ENCODE results near the gene ISCU.
"Not testable (repeated sequence)": the region's sequence is repeated elsewhere in the genome, so short reads cannot be mapped to it uniquely, and the experiment has no call there.

Gene ISCU

DNA sequence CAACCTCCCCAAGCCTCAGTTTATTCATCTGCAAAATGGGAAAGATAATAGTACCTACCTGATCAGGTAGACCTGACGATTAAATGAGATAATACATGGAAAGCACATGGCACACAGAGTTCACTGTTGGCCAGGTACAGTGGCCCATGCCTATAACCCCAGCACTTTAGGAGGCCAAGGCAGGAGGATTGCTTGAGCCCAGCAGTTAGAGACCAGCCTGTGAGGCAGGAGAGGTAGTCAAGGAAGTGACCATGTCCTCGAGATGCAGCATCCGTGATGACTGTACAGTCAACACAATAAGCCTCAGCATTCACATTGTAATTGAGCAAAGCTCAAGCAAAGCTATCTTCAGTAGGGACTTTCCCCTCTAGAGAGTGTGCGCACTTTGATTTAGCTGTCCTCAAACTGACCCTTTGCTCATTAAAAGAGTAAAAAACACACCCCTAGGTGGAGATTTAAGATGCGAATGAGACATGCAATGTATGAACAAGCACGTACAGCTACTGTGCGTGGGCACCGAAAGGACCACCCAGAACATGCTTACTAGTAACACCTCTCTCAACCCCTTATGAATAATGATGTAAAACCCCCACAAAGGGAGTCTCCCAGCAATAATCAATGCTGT lies 9.9 kb downstream of the ISCU start:
- DNase-seq, result no peak

DNA sequence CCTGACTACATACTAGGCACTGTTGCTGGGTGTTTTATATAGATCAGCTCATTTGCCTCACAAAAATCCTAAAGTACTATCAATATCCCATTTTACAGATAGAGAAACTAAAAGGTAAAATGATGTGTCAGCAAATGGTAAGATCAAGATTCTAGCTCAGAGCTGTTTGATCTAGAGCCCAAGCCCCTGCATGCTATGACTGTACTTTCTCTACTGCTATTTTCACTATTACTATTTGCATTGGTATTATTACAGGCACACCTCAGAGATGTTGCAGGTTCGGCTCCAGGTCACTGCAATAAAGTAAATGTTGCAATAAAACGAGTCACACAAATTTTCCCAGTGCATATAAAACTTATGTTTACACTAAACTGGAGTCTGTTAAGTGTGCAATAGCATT lies 10.9 kb downstream of the ISCU start:
- no peak for DNase-seq

DNA sequence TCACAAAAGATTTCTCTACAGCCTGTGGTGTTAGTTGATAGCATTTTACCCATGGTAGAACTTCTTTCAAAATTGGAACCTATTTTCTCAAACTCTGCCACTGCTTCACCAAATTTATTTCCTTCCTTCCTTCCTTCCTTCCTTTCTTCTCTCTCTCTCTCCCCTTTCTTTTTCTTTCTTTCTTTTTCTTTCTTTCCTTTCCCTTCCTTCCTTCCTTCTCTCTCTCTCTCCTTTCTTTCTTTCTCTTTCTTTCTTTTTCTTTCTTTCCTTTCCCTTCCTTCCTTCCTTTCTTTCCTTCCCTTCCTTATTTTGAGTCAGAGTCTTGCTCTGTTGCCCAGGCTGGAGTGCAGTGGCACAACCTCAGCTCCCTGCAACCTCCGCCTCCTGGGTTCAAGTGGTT lies 11.9 kb downstream of the ISCU start:
- DNase-seq, result not testable (repeated sequence)

DNA sequence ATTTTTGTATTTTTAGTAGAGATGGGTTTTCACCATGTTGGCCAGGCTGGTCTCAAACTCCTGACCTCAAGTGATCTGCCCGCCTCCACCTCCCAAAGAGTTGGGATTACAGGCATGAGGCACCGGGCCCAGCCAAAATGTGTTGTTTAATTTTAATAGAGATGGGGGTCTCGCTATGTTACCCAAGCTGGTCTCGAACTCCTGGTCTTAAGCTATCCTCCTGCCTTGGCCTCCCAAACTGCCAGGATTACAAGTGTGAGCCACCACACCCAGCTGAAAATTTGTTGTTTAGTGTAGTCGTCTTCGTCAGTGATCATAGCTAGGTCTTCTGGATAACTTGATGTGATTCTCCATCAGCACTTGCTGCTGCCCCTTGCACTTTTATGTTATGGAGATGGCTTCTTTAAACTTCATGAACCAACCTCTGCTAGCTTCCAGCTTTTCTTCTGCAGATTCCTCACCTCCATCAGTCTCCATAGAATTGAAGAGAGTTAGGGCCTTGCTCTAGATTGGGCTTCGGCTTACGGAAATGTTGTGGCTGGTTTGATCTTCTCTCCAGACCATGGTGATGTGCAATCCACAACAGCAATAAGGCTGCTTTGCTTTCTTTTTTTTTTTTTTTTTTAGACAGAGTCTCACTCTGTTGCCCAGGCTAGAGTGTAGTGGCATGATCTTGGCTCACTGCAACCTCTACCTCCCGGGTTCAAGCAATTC lies 13.0 kb downstream of the ISCU start:
- peak; percentile 28 for DNase-seq

DNA sequence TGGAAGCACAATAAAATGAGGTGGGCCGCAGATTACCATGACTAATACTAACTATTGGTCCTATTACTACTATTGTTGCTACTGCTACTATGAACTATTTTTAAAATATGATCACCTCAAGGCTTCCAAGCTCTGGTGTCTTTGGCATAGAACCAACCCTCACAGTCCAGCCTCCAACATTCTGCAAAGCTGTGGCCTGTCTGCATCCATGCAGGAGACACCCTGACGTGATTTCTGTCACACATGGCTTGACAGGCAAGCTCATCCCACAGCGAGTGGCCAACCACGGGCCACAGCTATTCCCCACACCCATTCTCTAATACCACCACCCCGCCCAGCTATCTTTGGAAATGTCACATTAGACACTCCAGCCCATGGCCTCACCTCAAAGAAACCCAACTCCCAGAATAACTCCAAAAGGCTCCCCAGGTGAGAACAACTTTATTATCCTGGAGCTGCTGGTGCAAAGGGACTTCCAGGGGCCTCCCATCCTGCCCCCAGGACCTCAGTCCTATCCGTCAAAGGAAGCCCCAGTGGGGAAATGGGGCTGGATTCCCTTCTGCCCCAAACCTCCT lies 14.4 kb downstream of the ISCU start:
- DNase-seq, result no peak

DNA sequence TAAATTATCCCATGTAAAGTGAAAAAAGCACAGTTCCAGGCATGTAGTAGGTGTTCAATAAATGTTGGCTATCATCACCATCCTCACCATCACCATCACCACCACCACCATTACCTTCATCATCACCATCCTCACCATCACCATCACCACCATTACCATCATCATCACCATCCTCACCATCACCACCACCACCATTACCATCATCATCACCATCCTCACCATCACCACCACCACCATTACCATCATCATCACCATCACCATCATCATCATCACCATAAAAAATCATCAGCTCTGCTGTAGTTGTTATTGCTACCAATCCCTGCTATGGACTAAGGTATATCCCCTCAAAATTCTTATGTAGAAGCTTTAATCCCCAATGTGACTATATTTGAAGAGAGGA lies 15.1 kb downstream of the ISCU start:
- no peak for DNase-seq

DNA sequence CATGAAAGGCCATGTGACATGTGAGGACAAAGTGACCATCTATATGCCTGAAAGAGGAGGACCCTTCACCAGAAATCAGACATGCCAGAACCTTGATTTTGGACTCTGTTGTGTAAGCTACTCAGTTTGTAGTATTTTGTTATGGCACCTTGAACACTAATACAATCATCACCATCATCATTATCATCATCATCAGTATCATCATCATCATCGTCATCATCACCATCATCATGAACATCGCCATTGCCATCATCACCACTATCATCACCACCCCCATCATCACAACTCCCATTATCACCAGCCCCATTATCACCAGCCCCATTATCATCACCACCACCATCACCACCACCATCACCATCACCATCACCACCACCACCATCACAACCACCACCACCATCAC lies 15.9 kb downstream of the ISCU start:
- DNase-seq, result no peak

DNA sequence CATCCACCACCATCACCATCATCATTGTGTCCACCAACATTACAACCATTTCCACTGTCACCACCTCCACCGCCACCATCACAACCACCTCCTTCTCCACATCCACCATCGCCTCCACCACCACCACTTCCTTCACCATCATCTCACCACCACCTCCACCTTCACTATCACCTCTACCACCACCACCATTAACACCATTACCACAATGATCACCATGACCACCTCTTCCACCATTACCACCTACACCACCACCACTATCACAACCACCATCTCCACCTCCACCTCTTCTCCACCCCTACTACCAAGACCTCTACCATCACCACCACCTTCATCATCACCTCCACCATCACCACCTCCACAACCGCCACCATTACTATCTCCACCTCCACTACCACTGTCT lies 16.4 kb downstream of the ISCU start:
- no peak for DNase-seq

DNA sequence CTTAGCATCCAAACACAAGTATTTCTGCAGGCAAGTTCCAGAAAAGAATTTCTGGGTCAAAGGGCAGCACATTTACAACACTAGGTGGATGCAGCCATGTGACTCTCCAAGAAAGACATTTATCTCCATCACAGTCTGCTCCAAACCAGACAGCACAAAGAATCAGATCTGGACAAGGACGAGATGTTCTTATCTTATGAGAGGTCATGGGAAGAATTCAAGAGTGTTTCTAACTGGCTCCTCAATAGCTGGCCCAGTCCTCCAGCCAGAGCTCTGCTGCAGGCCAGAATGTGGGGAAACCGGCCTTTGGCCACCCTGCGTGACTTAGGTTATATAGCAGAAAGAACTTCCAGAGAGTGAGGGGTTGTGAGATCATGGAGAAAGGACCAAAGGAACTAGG lies 18.1 kb downstream of the ISCU start:
- no peak for DNase-seq

DNA sequence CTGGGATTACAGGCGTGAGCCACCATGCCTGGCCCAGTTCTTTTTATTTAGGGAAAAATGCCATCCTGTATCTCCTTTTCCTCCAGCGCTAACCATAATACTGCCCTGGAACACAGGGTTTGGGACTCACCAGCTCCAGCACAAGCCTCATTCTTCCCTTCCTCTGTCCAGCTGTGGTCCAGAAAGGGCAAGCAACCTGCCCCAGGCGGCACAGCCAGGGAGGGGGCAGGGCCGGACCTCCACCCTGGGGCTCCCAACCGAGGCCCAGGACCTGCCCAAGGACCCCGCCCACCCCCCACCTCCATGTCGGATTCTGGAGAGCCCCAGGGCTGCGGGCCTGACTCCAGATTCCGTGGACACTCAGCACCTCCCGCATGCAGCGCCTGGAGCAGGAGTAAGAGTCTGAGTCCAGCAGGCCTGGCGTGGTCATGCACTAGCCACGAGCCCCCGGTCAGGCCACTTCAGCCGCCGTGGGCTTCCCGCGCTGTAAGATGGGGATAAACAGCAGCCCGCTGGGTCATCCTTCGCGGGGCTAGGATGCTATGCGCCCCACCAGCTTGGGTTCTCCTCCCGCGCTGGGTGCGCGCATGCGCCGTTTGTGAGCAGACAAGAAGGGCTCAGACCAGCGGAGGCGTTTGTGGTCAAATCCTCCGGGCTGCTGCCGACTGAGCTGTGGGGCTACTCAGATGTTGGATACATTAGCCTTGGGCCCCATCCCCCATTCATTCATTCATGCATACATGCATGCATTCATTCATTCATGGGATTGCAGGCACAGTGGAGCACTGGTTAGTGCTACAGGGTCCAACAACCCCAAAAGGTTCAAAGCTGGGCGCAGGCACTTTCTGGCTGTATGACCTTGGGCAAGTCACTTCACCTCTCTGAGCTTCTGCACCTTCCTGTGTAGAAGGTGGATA lies 19.2 kb downstream of the ISCU start:
- no peak for DNase-seq

DNA sequence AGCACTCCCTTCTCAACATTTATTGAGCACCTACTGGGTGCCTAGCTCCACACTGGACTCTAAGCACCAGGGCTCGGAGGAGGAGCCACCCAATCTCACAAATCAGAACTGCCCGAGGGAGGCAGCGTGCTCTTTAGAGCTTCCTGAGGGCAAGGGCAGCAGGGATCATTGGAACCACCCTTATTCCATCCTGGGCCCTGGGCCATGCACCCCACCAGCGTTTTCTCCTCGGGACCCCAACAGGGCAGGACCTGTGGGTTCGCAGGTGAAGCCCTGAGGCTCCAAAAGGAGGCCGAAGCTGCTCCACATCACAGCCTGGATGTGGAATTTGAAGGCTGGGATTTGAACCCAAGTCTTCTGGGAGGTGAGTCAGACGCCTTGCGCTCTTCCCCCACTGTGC lies 20.1 kb downstream of the ISCU start:
- DNase-seq, result no peak

DNA sequence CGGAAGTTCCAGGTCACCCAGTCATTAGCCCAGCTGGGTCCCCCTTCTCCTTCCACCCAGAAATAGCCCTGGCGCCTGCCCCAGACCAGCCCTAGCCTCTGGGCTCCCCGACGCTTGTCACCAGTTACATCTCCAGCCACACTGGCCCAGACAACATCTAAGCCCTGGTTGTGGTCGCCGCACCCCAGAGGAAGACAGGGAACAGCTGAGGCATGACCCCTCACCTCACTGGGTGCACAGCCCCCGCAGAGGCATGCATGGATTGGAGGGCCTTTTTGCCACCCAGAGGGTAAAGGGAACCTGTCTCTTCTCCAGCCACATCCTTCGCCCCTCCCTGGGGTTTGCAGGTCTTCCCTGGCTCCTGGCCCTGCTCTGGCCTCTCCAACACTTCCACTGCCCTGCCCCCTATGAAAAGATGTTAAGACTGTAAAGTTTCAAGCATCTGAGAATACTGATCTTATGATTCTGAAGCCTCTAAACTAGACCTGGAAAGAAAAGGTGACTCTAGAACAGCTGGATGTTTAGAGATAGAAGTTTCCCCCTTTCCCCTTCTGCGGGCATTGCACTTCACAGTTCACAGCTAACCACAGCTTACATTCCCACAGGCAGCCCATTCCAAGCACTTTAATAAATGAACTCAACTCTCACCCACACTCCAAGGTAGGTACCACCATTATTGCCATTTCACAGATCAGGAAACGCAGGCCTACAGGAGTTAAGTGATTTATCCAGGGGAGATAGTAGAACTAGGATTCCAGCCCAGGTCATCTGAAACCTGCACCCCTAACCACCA lies 20.8 kb downstream of the ISCU start:
- no peak for DNase-seq

DNA sequence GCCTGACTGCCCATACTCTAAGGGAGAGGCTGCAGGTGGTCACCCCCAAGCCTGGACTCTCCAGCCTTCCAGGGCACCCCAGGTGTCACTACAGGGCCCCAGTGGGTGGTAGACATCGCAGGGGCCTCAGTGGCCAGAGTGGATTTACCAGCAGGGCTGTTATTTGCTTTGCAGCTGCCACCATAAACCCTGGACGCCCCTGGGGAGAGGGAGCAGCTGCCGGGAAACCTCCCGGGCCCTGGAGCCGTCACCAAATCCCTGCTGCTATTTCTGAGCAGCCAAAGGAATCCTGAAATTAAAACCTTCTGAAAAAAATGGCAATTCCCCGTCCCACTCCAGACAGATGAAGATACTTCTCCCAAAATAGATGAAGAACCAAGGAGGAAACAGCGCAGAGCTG lies 21.6 kb downstream of the ISCU start:
- DNase-seq, result no peak

DNA sequence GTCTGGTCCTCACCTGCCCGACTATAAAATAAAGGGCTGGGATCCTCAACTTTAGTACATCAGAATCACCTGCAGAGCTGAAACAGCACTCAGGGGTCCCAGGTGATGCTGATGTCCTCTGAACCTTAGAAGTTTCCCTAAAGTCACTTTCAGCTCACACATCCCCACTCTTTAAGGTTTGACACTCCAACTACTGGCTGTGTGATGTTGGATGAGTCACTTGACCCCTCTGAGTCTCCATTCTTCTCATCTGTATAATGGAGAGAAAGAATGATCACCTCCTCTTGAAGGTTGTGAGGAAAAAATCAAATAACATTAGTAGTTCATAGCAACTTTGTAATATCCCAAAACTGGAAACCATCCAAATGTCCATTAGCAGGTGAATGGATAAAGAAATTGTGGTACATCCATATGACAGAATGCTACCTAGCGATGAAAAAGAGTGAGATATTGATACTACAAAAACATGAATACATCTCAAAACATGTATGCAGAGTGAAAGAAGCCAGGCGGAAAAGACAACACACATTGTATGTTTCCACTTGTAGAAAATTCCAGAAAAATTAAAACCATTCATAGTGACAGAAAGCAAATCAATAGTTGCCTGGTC lies 22.2 kb downstream of the ISCU start:
- no peak for DNase-seq

DNA sequence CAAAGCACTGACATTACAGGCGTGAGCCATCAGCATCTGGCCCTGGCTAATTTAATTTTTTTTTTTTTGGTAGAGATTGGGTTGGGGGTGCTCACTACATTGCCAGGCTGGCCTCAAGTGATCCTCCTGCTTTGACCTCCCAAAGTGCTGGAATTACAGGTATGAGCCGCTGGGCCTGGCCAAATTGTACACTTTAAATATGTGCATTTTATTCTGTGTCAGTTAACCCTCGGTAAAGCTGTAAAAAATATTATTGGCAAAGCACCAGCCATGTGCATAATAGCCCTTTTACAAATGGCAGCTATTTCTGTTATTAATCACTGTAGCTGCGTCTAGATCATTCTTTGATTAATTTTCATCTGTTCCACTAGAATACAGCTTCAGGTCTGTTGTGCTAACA lies 23.5 kb downstream of the ISCU start:
- DNase-seq, result no peak

DNA sequence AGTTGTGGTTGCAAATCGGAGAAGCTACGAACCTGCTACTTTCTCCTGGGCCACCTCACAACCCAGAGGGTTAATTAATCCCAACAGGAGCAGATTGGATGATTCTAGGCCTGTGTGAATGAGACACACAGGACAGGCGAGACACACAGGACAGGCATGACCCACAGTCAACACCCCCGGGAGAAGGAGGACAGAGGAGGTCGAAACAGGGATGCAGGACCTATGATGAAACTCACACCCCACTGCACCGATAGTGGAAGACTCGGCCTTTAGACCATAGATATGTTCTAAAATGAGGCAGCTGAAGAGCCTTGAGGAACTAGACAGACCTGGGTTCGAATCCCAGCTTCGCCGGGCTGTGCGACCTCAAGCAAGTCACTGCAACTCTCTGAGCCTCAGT lies 23.9 kb downstream of the ISCU start:
- no peak for DNase-seq

DNA sequence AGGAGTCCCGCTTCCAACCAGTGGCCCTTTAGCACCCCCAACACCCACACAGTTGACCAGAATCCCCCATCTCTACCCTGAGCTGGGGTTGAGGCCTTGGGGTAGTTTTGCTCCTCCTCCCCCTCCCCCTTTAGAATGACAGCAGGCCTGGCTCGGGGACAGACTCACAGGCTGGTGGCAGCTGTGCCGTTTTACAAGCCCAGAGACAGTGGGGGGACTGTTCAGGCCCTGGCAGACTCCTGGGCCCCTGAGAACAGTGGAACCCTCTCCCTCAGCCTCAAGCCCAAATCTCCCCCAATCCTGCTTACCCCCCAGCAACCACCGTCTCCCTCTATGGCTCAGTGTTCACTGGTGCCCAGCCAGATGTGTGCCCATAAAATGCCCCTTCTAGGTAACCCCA lies 25.4 kb downstream of the ISCU start:
- DNase-seq, result no peak

DNA sequence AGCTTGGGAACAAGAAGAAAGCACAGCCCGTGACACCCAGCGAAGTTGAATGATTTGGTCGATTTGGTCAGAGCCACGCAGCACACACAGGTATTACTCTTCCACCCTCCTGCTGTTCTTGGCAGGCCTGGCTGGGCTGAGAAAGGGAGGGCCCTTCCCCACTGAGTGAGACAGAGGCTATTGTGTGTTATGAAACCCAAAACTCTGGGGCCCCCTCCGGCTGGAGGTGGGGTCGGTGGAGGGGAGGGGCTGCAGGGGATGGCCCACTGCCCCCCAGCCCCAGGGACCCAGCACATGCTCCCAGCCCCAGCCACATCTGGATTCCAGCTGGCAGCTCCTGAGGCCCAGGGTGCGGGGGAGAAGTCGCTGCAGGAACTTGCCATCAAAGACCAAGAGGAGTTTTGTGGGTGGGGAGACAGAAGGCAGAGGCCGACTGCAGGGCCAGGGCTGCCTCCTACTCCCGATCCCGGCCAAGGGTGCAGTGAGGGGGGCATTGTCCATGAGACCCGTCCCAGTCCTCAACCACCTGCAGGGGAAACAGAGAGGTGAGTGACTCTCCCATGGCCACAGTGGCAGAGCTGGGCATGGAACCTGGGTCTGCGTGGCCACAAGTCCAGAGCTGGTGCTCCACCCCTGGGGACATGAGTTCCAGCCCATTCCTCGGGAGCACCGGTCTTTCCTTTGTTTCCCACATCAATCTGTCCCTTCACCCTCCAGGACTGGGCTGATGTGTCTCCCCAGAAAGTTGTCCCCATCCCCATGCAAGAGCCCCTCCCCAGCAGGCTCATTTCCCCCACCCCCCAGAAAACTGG lies 26.8 kb downstream of the ISCU start:
- no peak for DNase-seq

DNA sequence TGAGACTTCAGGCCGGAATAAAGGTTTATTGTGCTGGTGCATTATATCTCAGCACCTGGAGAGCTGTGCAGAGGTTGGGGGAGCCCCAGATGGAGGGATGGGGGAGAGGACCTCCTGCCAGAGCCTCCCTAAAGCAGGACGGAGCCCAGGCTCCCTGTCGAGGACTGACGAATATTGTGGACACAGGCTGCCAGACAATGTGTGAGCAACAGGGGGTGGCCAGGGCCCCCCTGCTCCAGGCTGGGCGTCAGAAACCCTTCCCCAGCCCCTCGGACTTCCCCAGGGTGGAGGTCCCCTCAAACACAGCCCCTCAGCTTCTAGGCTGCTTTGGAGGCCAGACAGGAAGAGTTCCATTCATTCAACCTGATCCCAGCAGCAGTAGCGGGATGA lies 27.4 kb downstream of the ISCU start:
- DNase-seq, result no peak

DNA sequence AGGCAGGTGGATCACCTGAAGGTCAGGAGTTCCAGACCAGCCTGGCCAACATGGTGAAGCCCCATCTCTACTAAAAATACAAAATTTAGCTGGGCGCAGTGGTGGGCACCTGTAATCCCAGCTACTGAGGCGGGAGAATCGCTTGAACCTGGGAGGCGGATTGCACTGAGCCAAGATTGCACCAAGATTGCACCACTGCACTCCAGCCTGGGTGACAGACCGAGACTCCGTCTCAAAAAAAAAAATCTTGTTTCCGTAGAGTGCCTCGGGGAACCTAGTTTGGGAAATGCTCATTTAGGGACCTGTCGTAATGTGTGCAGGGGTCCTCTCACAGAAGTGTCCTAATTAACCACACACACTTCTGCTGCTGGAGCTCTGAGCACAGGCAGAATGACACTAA lies 28.1 kb downstream of the ISCU start:
- not testable (repeated sequence) for DNase-seq

DNA sequence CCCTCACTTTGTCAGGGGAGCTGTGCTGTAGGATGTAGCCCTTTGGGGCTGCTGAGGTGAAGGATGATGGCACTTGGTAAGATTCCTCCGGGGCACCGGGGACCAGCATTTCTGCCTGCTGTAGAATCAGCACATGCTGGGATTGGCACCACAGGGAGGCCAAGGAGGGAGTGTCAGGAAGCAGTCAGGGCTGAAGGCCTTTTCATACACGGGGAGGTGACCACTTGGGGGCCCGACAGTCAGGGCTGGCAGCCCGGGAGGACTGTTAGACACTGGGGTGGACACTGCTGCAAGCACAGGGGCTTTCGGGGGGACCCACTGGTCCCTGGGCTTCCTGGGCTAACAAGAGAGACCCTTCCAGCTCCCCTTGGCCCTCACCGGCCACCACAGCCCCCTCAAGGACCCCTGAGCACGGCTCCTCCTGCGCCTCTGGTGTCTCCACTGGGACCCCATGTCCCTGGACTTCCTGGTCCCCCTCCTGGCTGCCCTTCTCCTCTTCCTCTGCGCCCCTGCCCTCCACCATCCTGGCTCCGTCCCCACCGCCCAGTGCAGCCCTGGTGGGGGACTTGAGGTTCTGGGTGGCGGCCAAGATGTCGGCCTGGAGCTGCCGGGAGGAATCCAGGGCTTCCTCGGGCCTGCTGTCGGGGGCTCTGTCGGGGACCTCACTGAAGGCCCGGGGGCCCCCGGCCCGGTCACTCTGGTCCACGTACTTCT lies 29.0 kb downstream of the ISCU start:
- no peak for DNase-seq
